Measurements from ENCODE around the gene TEX101.
"Not testable (repeated sequence)": the region's sequence is repeated elsewhere in the genome, so short reads cannot be mapped to it uniquely, and the experiment has no call there.

The TEX101 gene

DNA sequence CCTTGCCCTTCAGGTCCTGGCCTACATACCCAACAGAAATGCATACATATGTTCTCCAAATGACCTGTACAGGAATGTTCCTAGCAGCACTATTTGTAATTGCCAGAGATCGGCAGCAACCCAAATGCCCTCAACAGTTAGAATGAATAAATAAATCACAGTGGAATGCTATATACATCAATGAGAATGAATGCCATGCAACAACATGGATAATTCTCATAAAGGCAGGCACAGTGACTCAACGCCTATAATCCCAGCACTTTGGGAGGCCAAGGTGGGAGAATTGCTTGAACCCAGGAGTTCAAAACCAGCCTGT, 18.6 kb downstream of the TEX101 start:
- no peak overlapping the region for H3K9ac ChIP-seq (ENCODE audit: low read length)
- TF ChIP-seq, protein P1, sequence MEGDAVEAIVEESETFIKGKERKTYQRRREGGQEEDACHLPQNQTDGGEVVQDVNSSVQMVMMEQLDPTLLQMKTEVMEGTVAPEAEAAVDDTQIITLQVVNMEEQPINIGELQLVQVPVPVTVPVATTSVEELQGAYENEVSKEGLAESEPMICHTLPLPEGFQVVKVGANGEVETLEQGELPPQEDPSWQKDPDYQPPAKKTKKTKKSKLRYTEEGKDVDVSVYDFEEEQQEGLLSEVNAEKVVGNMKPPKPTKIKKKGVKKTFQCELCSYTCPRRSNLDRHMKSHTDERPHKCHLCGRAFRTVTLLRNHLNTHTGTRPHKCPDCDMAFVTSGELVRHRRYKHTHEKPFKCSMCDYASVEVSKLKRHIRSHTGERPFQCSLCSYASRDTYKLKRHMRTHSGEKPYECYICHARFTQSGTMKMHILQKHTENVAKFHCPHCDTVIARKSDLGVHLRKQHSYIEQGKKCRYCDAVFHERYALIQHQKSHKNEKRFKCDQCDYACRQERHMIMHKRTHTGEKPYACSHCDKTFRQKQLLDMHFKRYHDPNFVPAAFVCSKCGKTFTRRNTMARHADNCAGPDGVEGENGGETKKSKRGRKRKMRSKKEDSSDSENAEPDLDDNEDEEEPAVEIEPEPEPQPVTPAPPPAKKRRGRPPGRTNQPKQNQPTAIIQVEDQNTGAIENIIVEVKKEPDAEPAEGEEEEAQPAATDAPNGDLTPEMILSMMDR (IDR thresholded peaks at IDR 0.05; ENCODE audit: low read length): no peak
- TF ChIP-seq EZH2 (IDR thresholded peaks at IDR 0.05; ENCODE audit: borderline replicate concordance, low read length): no peak
- no peaks in the 10 kb centered on the region for H3K79me2 ChIP-seq (ENCODE audit: insufficient read depth, low read length)
- H4K20me1 ChIP-seq (ENCODE audit: insufficient read depth, low read length): no peaks in the 10 kb centered on the region
- H3F3A ChIP-seq (ENCODE audit: insufficient read depth, low read length): no peaks in the 10 kb centered on the region
- H3K4me3 ChIP-seq (ENCODE audit: low read depth, low read length, poor library complexity, severe bottlenecking): no peak overlapping the region
- no peaks in the 10 kb centered on the region for H3K36me3 ChIP-seq (ENCODE audit: insufficient read depth, low read length)
- no peaks in the 10 kb centered on the region for H3K4me1 ChIP-seq (ENCODE audit: insufficient read depth, low read length, severe bottlenecking)
- H3K27me3 ChIP-seq (ENCODE audit: insufficient read depth, low read length): no peaks in the 10 kb centered on the region
- no peak overlapping the region for H3K4me2 ChIP-seq (ENCODE audit: low read length)
- no peak overlapping the region for H3K27ac ChIP-seq (ENCODE audit: low read depth, low read length, poor library complexity, severe bottlenecking)
- no peaks in the 10 kb centered on the region for H3K9me3 ChIP-seq (ENCODE audit: low read length)
- H2AFZ ChIP-seq (ENCODE audit: low read length): no peak overlapping the region
- no peaks in the 10 kb centered on the region for H3K9me2 ChIP-seq (ENCODE audit: low read depth, low read length)

DNA sequence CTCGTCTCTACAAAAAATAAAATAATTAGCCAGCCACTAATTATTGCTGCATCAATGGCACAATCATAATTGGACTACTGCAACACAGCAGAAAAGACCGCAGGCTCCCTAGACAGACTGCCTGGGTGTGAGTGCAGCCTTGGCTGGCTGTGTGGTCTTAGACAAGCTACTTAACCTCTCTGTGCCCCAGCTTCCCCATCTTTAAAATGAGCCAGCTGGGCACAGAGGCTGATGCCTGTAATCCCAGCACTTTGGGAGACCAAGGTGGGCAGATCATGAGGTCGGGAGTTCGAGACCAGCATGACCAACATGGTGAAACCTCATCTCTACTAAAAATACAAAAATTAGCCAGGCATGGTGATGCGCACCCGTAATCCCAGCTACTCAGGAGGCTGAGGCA, 19.0 kb downstream of the TEX101 start:
- TF ChIP-seq, protein P1 (IDR thresholded peaks at IDR 0.05; ENCODE audit: low read length): no peak
- no peak for TF ChIP-seq EZH2 (IDR thresholded peaks at IDR 0.05; ENCODE audit: borderline replicate concordance, low read length)
- Histone ChIP-seq H2AFZ (ENCODE audit: low read length) (no peak overlapping the region), H3K27me3 (ENCODE audit: insufficient read depth, low read length) (no peaks in the 10 kb centered on the region), H4K20me1 (ENCODE audit: insufficient read depth, low read length) (no peaks in the 10 kb centered on the region), H3K4me1 (ENCODE audit: insufficient read depth, low read length, severe bottlenecking) (no peaks in the 10 kb centered on the region), H3K79me2 (ENCODE audit: insufficient read depth, low read length) (no peaks in the 10 kb centered on the region), H3K9me3 (ENCODE audit: low read length) (no peaks in the 10 kb centered on the region), H3K4me2 (ENCODE audit: low read length) (no peak overlapping the region), H3K9me2 (ENCODE audit: low read depth, low read length) (no peaks in the 10 kb centered on the region), H3K36me3 (ENCODE audit: insufficient read depth, low read length) (no peaks in the 10 kb centered on the region), H3K4me3 (ENCODE audit: low read depth, low read length, poor library complexity, severe bottlenecking) (no peak overlapping the region), H3K27ac (ENCODE audit: low read depth, low read length, poor library complexity, severe bottlenecking) (no peak overlapping the region), H3K9ac (ENCODE audit: low read length) (no peak overlapping the region), H3F3A (ENCODE audit: insufficient read depth, low read length) (no peaks in the 10 kb centered on the region)

DNA sequence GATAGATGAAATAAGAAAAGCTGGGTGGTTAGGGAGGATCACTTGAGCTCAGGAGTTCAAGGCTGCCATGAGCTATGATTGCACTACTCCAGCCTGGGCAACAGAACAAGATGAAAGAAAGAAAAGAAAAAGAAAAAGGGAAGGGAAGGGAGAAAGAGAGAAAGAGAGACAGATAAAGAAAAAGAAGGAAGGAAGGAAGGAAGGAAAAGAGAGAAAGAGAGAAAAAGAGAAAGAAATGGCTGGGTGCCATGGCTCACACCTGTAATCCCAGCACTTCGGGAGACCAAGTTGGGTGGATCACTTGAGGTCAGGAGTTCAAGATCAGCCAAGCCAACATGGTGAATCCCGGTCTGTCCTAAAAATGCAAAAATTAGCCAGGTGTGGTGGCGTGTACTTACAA, 21.1 kb downstream of the TEX101 start:
- Histone ChIP-seq H3K79me2 (ENCODE audit: insufficient read depth, low read length) (no peaks in the 10 kb centered on the region), H3K27ac (ENCODE audit: low read depth, low read length, poor library complexity, severe bottlenecking) (no peak overlapping the region), H4K20me1 (ENCODE audit: insufficient read depth, low read length) (no peaks in the 10 kb centered on the region), H3K9me3 (ENCODE audit: low read length) (no peaks in the 10 kb centered on the region), H3K4me1 (ENCODE audit: insufficient read depth, low read length, severe bottlenecking) (no peaks in the 10 kb centered on the region), H3K9me2 (ENCODE audit: low read depth, low read length) (no peaks in the 10 kb centered on the region), H3K36me3 (ENCODE audit: insufficient read depth, low read length) (no peaks in the 10 kb centered on the region), H2AFZ (ENCODE audit: low read length) (no peak overlapping the region), H3F3A (ENCODE audit: insufficient read depth, low read length) (no peaks in the 10 kb centered on the region), H3K4me2 (ENCODE audit: low read length) (no peak overlapping the region), H3K27me3 (ENCODE audit: insufficient read depth, low read length) (no peaks in the 10 kb centered on the region), H3K9ac (ENCODE audit: low read length) (no peak overlapping the region), H3K4me3 (ENCODE audit: low read depth, low read length, poor library complexity, severe bottlenecking) (no peak overlapping the region)
- TF ChIP-seq, protein P1 (IDR thresholded peaks at IDR 0.05; ENCODE audit: low read length): no peak
- TF ChIP-seq EZH2 (IDR thresholded peaks at IDR 0.05; ENCODE audit: borderline replicate concordance, low read length): no peak

DNA sequence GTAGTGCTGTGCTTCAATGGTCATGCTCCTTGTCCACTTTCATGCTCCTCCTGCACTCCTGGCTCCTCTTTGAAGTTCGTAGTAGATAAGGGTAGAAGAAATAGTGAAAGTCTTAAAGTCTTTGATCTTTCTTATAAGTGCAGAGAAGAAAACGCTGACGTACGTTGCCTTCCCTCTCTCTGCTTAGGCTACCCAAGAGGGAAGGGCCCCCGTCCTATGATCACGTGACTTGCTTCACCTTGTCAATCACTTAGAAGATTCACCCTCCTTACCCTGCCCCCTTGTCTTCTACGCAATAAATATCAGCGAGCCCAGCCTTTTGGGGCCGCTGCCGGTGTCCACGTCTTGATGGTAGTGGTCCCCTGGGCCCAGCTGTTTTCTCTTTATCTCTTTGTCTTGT, 22.6 kb downstream of the TEX101 start:
- not testable (repeated sequence) for H3K4me1 ChIP-seq (ENCODE audit: insufficient read depth, low read length, severe bottlenecking); H3K27me3 ChIP-seq (ENCODE audit: insufficient read depth, low read length); H4K20me1 ChIP-seq (ENCODE audit: insufficient read depth, low read length); H3K79me2 ChIP-seq (ENCODE audit: insufficient read depth, low read length); H3K4me3 ChIP-seq (ENCODE audit: low read depth, low read length, poor library complexity, severe bottlenecking); H3K9ac ChIP-seq (ENCODE audit: low read length); H3K9me3 ChIP-seq (ENCODE audit: low read length); H3K36me3 ChIP-seq (ENCODE audit: insufficient read depth, low read length); H3K9me2 ChIP-seq (ENCODE audit: low read depth, low read length); H3K27ac ChIP-seq (ENCODE audit: low read depth, low read length, poor library complexity, severe bottlenecking); H3F3A ChIP-seq (ENCODE audit: insufficient read depth, low read length); H3K4me2 ChIP-seq (ENCODE audit: low read length); H2AFZ ChIP-seq (ENCODE audit: low read length)

All from OCI-LY1 (cell line).